HG03378 (cell line): ENCODE data around the gene ACAD11.
"Not testable (repeated sequence)": the region's sequence is repeated elsewhere in the genome, so short reads cannot be mapped to it uniquely, and the experiment has no call there.

ENCODE experiments used
- ATAC-seq: cut with Tn5 transposase; IDR thresholded peaks from one replicate; pipeline ENCODE4 v1.9.1; 2021; ENCODE audit warnings: mild to moderate bottlenecking, moderate library complexity; ENCODE audit not compliant: unreplicated experiment

The ACAD11 gene

GRCh38 chr3:132556036-132556386 is 103.6 kb downstream of the ACAD11 start:
- ATAC-seq: not testable (repeated sequence)

DNA sequence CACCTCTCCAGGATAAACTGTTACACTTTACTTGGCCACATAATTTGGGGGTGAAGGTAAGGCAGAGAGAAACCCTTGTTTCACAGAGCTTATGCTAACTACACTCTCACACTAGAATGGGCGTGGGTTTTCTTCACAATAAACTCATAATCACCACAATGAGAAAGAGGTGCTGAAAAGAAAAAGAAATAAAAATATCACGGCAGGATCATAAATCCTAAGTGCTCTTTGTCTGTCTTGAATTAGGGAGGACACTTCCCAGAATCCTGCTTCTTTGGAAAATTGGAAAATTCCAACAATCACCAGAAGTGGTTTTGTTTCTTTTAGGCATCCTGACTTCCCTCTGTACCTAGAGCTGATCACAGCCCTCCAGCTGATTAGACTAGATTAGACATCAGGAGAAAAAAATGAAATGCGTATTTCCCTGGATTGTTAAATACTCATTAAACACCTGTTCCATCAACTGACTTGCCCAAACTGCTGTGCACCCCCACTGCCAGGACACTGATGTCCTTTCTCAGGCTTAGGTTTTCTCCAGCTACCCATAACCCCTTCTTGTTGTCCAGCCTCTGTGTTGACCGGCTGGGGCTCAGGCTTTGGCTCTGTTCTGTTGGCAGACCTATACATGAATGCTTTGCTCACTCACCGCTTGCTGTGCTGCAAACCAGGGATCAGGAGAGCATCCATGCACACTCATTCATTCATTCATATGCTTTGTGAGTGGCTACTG is 104.1 kb downstream of the ACAD11 start:
- ATAC-seq: no peak

- no peak for ATAC-seq
Observed at GRCh38 chr3:132554437-132554836, 105.2 kb downstream of the ACAD11 start.

DNA sequence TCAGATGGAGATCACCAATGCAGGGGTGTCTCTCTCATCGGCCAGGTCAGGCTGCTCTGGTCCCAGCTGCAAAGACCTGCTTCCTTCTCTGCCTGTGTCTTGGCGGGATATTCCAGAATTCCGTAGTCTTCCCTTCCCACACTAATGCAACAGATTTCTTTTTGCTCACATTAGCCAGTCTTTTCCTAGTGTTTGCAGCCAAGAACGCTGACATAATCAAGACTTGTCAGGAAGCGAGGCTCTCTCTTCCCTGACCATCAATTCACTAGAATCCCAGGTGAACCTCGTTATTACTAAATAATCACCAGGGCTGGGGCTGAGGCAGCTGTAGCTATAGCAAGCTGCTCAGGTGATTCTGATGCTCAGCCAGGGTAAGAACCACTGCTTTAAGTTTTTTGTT is 105.8 kb downstream of the ACAD11 start:
- no peak for ATAC-seq

DNA sequence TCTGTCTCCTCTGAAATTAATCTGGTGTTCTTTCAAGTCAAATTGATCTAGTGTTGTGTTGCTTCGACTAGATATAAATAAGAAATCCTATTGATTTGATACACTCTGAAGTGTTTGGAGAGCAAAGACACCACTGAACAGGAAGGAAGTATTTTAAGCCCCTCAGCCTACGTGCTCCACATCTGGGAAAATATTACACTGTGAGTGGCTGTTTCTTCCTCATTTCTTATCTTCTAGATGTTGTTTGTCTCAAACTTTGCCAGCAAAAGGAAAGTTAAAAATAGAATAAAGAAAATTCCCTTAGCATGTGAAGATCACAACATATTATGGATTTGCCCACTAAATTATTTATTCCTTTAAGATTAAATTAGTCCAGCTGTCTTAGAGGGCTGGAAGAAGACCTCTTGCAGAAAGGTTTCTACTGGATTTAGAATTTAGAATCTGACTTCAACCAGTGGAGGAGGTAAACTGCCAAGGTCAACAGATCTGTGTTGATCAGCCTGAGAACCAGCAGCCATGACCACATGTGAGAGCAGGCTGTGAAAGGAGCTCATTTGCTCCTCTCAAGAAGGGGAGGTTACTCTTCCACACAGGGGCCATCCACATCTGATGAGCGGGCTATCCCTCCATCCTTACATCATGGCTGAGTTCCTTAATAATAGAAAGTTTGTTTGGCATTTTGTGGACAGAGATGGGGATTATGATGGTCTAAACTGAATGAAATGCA is 108.9 kb downstream of the ACAD11 start:
- ATAC-seq: no peak

GRCh38 chr3:132549890-132550578 is 109.6 kb downstream of the ACAD11 start:
- peak; percentile 76 for ATAC-seq

- ATAC-seq: no peak
Observed at GRCh38 chr3:132549169-132549568, 110.4 kb downstream of the ACAD11 start.

- ATAC-seq: no peak
Observed at GRCh38 chr3:132545471-132545870, 114.1 kb downstream of the ACAD11 start.

DNA sequence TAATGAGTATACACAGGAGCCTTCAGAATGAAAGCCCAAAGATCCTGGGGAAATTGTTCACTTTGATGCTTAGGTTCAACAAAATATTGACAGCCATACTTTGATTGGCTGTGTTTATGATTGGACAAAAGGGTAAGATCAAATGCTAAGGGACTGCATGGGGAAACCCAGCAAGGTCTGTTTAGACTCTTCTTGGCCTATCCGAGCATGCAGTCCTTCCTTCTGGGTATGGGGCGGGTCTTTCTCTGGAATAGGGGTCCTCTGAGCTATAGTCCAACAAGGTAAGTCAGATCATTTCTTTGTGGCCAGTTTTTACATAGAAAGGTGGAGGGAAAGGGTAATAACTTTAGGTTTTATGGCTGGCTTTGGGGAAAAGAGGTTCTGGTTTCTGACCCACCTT is 115.5 kb downstream of the ACAD11 start:
- ATAC-seq: no peak

- ATAC-seq: no peak
Observed at GRCh38 chr3:132543011-132543739, 116.4 kb downstream of the ACAD11 start.

DNA sequence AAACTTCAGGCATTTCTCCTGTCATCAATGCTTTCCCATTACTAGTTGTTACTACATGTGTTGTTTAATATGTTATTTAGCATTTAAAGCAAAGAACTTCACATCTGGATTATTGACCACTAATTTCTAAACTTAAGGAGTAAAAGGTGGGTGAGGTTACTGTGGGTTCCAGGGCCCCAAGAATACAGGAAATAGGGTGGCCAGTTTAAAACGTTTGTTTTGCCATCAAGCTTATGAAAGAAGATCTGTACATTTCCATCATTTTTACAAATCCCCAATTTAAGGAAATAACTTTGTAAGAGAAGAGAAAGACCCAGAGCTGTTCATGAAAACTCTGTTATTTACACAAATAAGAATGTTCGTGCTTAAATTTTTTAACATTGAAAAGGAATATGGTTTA is 117.0 kb downstream of the ACAD11 start:
- no peak for ATAC-seq

- no peak for ATAC-seq
Observed at GRCh38 chr3:132539681-132540080, 119.9 kb downstream of the ACAD11 start.

DNA sequence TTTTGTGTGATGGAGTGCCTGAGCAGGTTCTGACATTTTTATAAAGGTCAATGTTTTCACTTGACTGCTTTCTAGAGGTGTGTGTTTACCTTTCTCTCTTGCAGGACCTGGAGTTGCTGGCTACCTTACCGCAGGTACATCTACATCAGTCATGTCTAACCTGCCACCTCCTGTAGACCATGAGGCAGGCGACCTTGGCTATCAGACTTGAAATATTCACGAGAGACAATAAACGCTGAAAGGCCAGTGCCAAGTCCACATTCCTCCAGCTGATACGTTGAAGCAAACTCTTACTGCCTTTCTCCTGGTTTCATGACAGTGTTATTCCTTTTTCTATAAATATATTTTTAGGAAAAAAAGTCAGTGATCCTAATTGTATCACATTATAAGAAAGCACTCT is 121.5 kb downstream of the ACAD11 start:
- no peak for ATAC-seq

GRCh38 chr3:132537297-132537696 is 122.3 kb downstream of the ACAD11 start:
- ATAC-seq: no peak

GRCh38 chr3:132536442-132537153 is 123.0 kb downstream of the ACAD11 start:
- no peak for ATAC-seq

DNA sequence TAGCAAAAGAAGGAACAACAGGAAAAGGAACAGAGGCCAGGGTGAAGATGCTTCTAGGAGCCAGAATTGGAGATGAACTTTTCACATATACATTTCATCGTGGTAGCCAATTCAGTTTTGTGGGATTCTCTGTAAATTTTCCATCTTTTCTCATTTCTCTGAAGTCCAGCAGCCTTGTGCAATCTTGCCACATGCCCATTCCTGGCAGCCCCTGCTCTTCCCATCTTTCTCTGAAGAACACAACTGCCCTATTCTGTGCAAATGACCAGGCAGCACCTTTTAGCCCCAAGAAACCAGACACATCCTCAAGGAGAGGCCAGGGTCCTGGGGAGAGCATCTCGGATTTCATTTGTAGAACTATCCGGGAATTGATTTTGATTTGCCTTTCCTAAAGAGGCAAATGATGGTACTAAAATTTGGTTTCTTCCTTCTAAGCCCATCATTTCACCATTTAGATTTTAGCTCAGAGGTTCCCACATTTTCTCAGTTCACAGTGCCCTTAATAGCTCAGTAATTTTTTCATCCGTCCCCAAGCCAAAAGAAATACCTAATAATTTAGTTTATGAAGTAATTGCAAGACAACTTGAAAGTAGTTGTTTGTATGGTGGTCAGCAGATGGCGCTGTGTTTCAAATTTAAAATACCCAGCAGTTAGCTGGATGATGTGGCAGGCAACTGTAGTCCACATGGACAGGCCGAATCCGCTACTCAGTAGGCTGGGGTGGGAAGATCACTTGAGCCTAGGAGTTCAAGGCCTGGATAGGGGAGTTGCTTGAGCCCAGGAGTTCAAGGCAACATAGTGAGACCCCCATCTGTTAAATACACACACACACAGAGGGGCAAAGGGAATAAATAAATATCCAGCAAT is 123.8 kb downstream of the ACAD11 start:
- ATAC-seq: no peak

DNA sequence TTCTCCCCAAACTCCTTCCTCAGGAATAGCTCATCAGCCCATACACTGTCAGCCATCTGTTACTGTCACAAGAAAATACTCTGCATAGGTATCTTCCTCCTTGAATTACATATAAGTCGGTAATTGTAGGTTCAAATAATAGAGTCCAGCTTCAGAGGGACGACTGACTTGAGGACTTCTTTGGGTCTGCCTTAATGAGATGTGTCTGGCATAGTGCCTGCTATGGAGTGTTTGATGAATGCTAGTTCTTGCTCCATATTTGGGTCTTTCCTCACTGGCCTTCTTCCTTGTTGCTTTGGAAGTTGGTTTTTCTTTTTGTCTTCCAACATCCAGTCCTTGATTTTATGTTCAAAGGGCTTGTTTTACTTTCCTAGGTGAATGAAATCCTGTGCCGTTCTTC is 129.0 kb downstream of the ACAD11 start:
- ATAC-seq: no peak

GRCh38 chr3:132522353-132522752 is 137.3 kb downstream of the ACAD11 start:
- no peak for ATAC-seq

DNA sequence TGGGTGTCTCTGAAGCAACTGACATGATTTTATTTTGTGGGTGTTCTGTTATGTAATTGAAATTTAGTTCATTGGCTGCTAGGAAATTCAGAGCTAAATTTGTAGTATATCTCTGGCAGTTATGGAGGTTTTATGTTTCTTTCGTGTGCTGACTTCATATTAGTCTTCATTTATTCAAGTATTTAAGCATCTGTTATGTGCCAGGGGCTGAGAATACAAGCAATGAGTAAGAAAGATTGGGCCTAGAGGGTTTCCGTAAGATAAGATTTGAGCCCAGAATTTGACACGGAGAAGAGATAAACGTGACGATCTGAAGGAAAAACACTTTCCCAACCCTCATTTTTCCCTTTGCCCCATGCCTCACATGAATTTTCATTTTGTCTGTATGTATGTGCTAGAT is 137.7 kb downstream of the ACAD11 start:
- no peak for ATAC-seq

DNA sequence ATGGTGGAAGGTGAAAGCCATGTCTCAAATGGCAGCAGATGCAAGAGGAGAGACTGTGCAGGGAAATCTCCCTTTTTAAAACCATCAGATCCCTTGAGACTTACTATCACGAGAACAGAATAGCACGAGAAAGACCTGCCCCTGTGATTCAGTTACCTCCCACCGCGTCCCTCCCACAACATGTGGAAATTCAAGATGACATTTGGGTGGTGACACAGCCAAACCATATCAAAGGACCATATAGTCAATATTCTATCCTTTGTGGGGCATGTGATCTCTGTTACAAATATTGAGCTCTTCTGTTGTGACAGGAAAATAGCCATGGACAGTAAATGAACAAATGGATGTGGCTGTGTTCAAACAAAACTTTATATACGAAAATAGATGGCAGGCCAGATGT is 139.7 kb downstream of the ACAD11 start:
- no peak for ATAC-seq
